CD4-positive, alpha-beta T cell (primary cell): ENCODE measurements around the gene SERPING1. TPM values are rescaled to one million over a fixed set of nuclear protein-coding genes. Genes with fewer than 3 reads are reported as not detected.

Experiments used
- ATAC-seq: fragments of 200-7000 bp; cut with Tn5 transposase; one replicate; pipeline ENCODE4 v1.10.0; 2022; ENCODE audit warnings: mild to moderate bottlenecking; ENCODE audit not compliant: poor library complexity
- CTCF ChIA-PET: fragments of 350-600 bp; sonication (Branson Sonifier 250); formaldehyde crosslinking; loops from one replicate; lab custom pipeline; 2021; ENCODE audit warnings: antibody characterized with exemption, inconsistent platforms; lab: Charles Lee
- POLR2A ChIA-PET: fragments of 350-600 bp; sonication (Branson Sonifier 250); formaldehyde crosslinking; loops from one replicate; lab custom pipeline; 2021; ENCODE audit warnings: antibody characterized with exemption, inconsistent platforms; lab: Charles Lee
- DNase-seq, 14 experiments: peaks; one replicate each; pipeline ENCODE4 v3.0.0-alpha.2; 2013 to 2020; ENCODE audit warnings: mixed read lengths in 2 of 14
- H3K27ac ChIP-seq, 2 donors: one replicate each; pipeline versions ENCODE4 v1.5.1 to v1.7.0; 2013; ENCODE audit warnings: low read length in 2 of 2, low read depth in 1 of 2, mild to moderate bottlenecking in 1 of 2
- H3K27me3 ChIP-seq, 2 experiments: 1 replicate in 1 of 2; 2 replicates in 1 of 2; pipeline versions ENCODE4 v1.6.1 to v1.7.0; 2013; ENCODE audit warnings: low read length in 2 of 2, control low read depth in 1 of 2, mild to moderate bottlenecking in 1 of 2, moderate library complexity in 1 of 2; ENCODE audit not compliant: insufficient read depth in 2 of 2, control insufficient read depth in 1 of 2
- H3K36me3 ChIP-seq: one replicate; pipeline ENCODE4 v1.6.1; 2013; ENCODE audit warnings: low read length, control low read depth; ENCODE audit not compliant: insufficient read depth
- H3K4me1 ChIP-seq: one replicate; pipeline ENCODE4 v1.6.1; 2013; ENCODE audit warnings: low read length, control low read depth; ENCODE audit not compliant: insufficient read depth
- H3K4me3 ChIP-seq: one replicate; pipeline ENCODE4 v1.5.1; 2013; ENCODE audit warnings: mild to moderate bottlenecking, low read length, moderate library complexity
- H3K9me3 ChIP-seq, 2 experiments: 1 replicate in 1 of 2; 2 replicates in 1 of 2; pipeline versions ENCODE4 v1.6.1 to v1.7.0; 2013; ENCODE audit warnings: low read length in 2 of 2, mild to moderate bottlenecking in 2 of 2, control low read depth in 1 of 2, moderate library complexity in 1 of 2; ENCODE audit not compliant: control insufficient read depth in 1 of 2, insufficient read depth in 1 of 2
- H3K27ac Mint-ChIP-seq: one replicate; pipeline ENCODE4 v1.8.0; 2020; ENCODE audit warnings: mixed read lengths
- H3K27me3 Mint-ChIP-seq: one replicate; pipeline ENCODE4 v1.8.0; 2021; ENCODE audit warnings: mixed read lengths
- H3K36me3 Mint-ChIP-seq: one replicate; pipeline ENCODE4 v1.8.0; 2021; ENCODE audit warnings: low read depth, mixed read lengths
- H3K4me1 Mint-ChIP-seq: one replicate; pipeline ENCODE4 v1.8.0; 2021; ENCODE audit warnings: low read depth, mixed read lengths
- H3K4me3 Mint-ChIP-seq: one replicate; pipeline ENCODE4 v1.8.0; 2020; ENCODE audit warnings: mild to moderate bottlenecking, mixed read lengths
- H3K9me3 Mint-ChIP-seq: one replicate; pipeline ENCODE4 v1.8.0; 2020; ENCODE audit warnings: mixed read lengths
- CTCF ChIP-seq: fragments of 200-600 bp; IDR thresholded peaks from one replicate; pipeline ENCODE4 v1.8.0; 2022; ENCODE audit warnings: antibody characterized with exemption, mild to moderate bottlenecking
- intact Hi-C, 2 experiments: fragments of 100-400 bp; cut with DNase I in 1 of 2; cut with micrococcal nuclease in 1 of 2; formaldehyde crosslinking; loops; one replicate each; pipeline versions ENCODE4 v1.15.1 to v1.9.0; 2023 to 2025; cut with DNase I, micrococcal nuclease
- total RNA-seq, 174 experiments: library from RNA in 2 of 174; stranded (reverse) in 2 of 174; gene quantifications; one replicate each; pipeline ENCODE4 v1.2.3 and lab custom pipeline; 2021 to 2026

The SERPING1 gene
- total RNA-seq, 2 experiments from 2014 or later = 0.53 TPM; not detected in 1

DNA sequence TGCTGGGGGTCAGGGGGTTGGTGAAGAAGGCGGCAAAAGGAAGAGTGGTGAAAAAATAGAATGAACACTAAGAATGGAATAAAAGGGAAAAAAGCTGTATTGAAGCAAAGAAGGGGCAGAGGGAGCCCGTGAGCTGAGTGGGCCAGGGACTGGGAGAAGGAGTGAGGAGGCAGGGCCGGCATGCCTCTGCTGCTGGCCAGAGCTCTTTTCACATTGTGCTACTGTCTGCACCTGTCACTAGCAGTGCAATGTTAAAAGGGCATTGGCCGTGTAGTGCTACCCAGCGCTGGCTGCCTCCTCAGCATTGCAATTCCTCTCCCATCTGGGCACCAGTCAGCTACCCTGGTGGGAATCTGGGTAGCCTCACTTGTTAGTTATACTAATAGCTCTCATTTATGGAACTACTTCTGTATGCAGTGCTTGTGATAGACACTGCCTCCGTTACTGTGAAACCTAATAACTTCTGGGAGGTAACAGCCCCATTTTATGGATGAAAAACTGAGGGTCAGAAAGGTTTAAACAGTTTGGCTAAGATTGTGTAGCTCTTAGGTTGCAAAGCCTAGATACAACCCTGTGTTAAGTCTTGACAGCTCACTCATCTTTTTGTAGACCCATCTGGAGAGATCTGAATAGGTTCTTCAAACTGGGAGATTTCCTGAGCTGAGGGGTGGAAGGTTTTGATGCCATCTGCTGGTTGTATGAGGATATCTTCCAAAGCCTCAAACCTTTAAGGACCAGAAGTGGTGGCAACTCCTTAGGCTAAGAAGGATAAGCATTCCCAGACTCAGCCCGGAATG is 43.7 kb downstream of the SERPING1 start:
- ChIA-PET CTCF (interaction anchor here (0.8 to 4.7 kb wide), 8 partner anchors 27 to 296 kb away, joined by 3 to 47 read pairs (median 5); partner anchors contain the start of genes UBE2L6 and ZDHHC5), POLR2A (interaction anchor here (0.5 to 4.0 kb wide), 5 partner anchors 73 to 184 kb away, joined by 3 to 34 read pairs (median 3); partner anchors contain the start of genes SELENOH and UBE2L6)
- no peaks in the 10 kb centered on the region for H3K36me3 Mint-ChIP-seq
- H3K27ac ChIP-seq = no peak overlapping the region
- peak overlapping the region; percentile 64 for H3K4me3 Mint-ChIP-seq
- ATAC-seq (peak; percentile 42), DNase-seq (peak in 4 of 14 experiments; percentile 38 to 71 (median 58))
- intact Hi-C loops = loop anchor here (1.0 to 2.0 kb wide), 3 partner anchors 73 to 296 kb away; no protein-coding TSS in a partner anchor
- no peaks in the 10 kb centered on the region for H3K9me3 ChIP-seq
- H3K27me3 ChIP-seq = peaks cover 22 to 38% of the 10 kb centered on the region in 2 experiments
- no peaks in the 10 kb centered on the region for H3K36me3 ChIP-seq
- peak; percentile 45 for TF ChIP-seq CTCF
- H3K4me1 Mint-ChIP-seq = peaks cover 28% of the 10 kb centered on the region
- peaks cover 53% of the 10 kb centered on the region for H3K27me3 Mint-ChIP-seq
- no peak overlapping the region for H3K27ac Mint-ChIP-seq
- no peak overlapping the region for H3K4me3 ChIP-seq
- peaks cover 32% of the 10 kb centered on the region for H3K4me1 ChIP-seq
- H3K9me3 Mint-ChIP-seq = no peaks in the 10 kb centered on the region

GRCh38 chr11:57643802-57644201 is 46.3 kb downstream of the SERPING1 start:
- Mint-ChIP-seq H3K9me3 (no peaks in the 10 kb centered on the region), H3K4me1 (peaks cover 42% of the 10 kb centered on the region), H3K27ac (no peak overlapping the region), H3K27me3 (peaks cover 56% of the 10 kb centered on the region), H3K4me3 (no peak overlapping the region), H3K36me3 (no peaks in the 10 kb centered on the region)
- Histone ChIP-seq H3K27ac (no peak overlapping the region), H3K27me3 (peaks cover 42 to 45% of the 10 kb centered on the region in 2 experiments), H3K9me3 (peaks cover 0 to 12% of the 10 kb centered on the region in 2 experiments), H3K4me1 (peaks cover 43% of the 10 kb centered on the region), H3K4me3 (no peak overlapping the region), H3K36me3 (no peaks in the 10 kb centered on the region)
- intact Hi-C loops = loop anchor here (2.0 kb wide), 2 partner anchors 151 to 185 kb away; no protein-coding TSS in a partner anchor
- no peak for ATAC-seq
- POLR2A ChIA-PET = interaction anchor here (1.4 to 2.1 kb wide), 2 partner anchors 13 to 76 kb away, joined by 3 to 13 read pairs; partner anchors contain the start of gene UBE2L6
- CTCF ChIA-PET = interaction anchor here (0.8 to 2.4 kb wide), 6 partner anchors 32 to 298 kb away, joined by 3 to 33 read pairs (median 4); partner anchors contain the start of gene UBE2L6
- no peak for TF ChIP-seq CTCF
- DNase-seq = no peak
